Activated CD4-positive, CD25-positive, alpha-beta regulatory T cell treated with anti-CD3 and anti-CD28 coated beads, Interleukin-2, amount 50 U/mL, for 24 hours (primary cell): Measurements from ENCODE around the gene IL22RA1.

Source experiments
- ATAC-seq, 2 donors: fragments of 150-1000 bp; cut with Tn5 transposase; one replicate each; pipeline ENCODE4 v1.10.0; 2021; ENCODE audit warnings: mild to moderate bottlenecking in 1 of 2, moderate library complexity in 1 of 2

The IL22RA1 gene

DNA sequence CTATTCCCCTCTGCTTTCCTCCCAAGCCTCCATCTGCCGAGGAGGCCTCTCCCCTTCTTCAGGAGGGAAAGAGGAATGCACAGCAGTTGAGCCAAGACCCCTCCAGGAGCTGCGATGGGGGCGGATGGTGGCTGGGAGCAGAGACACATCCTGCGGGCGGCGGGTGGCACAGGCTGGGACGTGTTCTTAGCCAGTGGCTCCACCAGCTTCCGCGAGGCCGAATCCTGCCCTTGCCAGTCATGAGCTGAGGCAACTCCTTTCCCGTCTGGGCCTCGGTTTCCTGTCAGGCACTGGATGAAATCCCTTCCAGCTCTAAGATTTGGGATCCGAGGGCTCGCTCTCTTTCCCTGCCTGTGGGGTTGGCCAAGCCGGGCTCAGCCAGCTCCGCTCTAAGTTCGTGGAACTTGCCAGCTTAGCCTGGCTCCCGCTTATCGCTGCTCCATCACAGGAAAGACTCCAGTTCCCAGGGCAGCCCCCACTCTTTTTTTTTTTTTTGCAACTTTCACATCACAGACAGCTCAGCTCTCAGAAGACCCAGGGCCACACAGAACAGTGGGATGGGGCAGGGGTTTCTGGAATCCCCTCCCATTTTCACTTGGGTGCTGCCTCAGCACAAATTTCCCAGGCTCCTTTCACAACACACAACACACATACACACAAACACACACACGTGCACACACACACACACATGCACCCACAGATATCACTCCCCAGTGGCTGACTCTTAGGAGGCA, 31.5 kb downstream of the IL22RA1 start:
- ATAC-seq: no peak

DNA sequence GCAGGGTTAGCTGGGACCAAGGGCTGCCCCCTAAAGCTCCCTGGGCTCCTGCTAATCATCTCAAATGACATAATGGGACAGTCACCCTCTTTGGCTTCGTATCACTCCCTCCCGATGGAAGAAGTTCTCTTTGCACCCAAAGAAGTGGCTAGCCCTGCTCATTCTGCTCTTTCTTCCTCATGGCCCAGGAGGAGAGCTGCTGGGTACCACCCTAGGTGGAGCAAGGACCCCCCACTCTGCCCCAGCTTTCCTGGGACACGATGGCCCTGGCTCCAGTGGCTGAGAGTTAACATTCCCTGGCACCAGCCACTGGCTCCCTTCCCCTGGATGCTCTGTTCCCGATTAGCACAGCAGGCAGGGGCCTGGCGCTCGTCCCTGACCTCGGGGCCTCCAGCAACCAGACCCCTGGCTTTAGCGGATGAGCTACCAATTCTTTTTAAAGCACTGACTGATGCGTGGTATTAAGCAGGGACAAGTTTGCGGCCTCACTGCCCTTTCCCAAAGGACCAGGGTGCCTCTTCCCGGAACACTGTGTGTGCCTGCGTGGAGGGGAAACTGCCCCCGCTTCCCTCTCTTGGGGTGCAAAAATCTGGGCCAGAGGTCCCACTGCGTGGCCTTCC, 32.2 kb downstream of the IL22RA1 start:
- no peak for ATAC-seq

DNA sequence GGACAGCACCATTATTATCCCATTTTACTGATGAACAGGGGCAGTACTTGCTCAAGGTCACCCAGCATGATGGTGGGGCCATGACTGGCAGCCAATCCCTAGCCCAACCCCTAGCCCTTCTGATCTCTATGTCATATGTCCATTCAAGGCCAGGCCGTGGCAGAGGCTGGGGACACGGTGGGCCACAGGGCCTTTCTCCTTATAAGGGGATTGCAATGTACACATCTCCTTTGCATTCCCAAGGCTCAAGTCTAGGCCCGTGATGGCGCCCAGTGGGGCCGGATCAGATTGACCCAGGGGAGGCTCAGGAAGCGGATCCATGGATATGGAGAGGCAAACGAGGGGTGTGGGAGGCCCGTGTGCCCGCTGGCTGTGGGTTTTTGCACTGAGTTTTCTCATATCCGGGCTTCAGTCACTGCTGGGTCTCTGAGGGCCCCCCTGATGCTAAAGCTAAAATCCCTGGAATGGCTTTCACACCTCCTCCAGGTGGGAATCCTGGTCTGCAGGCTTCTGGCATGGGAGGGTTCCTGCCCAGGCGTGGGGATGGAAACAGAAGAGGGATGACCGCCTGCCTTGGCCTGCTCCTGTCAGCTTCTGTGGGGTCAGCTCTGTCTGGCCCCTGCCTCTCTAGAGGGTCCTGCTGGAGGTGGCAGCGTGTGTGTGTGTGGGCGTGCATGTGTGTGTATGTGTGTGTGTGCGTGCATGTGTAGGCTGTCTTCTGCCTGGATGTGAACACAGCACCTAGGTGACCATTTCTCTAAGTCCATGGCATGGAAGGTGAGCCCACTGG, 33.1 kb downstream of the IL22RA1 start:
- no peak for ATAC-seq

DNA sequence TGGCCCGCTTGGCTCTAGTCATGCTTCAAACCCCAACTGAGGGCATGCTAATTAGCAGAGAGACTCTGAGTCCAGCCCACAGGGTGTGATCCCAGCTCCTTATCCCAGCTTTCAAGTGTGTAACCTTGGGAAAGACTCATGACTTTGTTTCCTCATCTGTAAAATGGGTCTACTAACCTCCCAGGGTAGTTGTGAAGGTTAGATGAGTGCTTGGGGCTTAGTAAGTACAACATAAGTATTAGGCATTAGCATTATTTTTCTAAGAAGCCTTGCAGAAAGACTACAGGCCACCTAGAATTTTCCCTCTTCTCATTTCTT, 33.8 kb downstream of the IL22RA1 start:
- no peak for ATAC-seq

DNA sequence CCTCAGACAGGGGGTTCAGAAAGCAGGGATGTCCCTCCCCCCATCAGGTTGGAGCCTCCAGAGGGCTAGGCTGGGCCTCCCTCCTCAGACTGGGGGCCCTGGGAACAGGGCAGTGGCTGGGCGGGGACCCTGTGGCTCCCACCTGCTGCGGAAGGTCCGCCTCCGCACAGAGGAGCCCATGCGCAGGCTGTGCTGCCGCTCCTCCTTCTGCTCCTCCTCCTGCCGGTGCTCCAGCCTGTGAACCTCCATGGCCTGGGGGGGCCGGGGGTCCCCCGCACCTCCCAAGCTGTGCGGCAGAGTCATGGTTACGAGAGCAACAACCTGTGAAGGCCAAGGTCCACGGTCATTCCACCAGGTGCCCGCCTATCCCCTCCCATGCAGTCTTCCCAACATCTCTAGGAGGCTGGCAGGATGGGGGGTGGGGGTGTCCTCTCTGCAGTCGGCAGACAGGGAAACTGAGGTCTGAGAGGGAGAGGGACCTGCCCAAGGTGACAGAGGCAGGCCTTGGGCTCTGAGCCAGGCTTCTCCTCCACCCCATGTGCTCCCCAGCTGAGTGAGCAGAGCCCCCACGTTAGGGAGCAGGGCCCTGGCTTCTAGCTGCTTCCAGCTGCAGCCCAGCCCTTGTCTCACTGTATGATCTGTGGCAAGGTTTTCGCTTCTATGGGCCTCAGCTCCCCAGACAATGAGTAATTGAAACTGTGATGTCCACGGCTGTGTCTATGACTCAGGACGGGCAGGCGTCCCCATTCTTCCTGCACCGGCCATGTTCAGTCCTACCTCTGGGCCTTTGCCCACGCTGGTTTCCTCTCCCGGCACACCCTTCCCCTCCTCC, 34.4 kb downstream of the IL22RA1 start:
- ATAC-seq: peak in 1 of 2 donors; percentile 28

DNA sequence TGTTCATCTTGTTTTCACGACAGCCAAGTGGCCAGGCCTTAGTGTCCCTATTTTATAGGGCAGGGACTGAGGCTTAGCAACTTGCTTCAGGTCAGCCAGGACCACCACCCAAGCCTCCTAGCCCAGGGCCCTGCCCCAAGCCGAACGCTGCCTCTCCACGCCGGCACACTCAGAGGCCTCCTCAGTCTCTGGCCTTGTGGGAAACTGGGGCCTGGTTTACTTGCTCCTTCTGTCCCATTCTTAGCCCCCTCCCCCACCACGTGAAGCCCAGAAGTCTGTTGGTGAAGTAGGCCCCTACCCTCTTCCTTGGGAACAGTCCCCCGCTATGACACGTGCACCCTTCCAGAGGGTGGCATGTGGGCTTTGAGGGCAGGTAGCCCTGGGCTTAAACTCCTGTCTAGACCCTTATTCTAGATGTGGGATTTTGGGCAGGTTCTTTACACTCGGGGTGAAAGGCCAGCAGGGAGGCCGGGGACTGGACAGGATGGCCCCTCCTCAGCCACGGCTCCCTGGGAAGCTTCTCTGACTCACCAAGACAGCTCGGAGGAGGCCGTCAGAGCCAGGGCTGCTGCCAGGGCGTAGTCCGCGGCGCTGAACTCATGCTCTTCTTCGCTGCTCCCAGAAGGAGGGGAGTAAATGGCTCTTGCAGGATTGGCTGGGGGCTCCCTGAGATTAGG, 35.3 kb downstream of the IL22RA1 start:
- no peak for ATAC-seq

DNA sequence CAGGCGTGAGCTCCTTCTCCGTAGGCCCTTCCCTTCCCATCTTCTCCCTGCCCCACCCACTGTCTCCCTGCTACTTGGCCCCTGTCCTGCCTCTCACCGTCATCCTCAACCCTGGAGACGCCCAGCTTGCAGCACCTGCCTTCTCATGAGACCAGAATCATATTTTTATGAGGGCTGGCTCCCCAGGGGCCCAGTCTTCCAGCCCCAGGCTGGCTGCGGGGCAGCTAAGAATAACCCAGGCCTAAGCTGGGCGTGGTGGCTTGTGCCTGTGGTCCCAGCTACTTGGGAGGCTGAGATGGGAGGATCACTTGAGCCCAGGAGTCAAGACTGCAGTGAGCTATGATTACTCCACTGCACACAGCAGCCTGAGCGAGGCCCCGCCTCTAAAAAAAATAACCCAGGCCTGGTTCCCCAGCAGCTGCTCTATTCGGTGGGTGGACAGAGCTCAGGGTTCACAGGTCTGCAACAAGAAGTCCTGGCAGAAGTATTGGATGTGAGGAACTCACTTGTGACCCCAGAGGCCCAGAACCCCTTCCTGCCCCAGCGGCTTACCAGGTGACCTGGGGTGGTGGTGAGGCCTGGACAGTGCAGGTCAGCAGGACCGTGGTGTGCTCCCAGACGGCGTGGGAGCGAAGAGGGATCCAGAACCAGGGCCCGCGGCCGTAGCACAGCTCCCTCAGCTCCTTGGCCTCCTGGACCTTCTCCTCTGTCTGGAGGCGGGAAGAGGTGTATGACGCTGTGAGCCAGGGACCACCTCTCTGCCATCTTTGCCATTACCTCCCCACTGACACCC, 37.4 kb downstream of the IL22RA1 start:
- ATAC-seq: no peak

DNA sequence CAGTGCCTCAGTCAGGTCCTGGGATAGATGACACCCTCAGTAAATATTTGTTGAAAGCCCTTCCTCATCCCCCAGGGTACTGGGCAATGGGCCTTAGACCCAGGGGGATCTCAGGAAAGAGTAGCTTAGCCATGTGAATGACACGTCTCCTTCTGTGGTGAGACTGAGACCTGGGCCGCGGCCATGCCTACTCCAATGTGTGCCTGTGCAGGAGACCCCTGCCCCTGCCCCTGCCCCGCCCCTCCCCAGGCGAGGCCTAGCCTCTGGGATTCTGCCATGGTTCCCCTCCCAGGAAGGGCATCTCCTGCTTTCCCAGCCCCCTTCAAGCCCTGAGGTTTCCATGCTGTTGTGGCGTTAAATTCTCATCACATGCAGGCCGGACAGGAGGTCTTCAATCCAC, 38.1 kb downstream of the IL22RA1 start:
- ATAC-seq: no peak

DNA sequence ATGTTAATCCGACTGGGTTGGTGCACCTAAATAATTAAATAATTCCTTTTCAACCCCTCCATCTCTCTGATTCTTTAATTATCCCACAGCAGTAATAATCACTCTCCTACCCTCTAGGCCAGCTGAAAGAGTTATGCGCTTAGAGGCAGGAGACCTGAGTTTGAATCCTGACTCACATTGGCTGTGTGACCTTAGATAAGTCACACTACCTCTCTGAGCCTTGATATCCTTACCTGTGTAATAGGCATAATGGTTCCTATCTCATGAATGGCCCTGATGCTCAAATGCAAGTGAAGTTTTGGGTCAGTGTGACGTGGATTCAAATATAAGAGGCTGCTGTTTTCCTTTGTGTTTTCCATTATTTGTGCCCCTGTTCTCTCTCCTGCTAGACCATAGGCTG, 39.1 kb downstream of the IL22RA1 start:
- no peak for ATAC-seq

DNA sequence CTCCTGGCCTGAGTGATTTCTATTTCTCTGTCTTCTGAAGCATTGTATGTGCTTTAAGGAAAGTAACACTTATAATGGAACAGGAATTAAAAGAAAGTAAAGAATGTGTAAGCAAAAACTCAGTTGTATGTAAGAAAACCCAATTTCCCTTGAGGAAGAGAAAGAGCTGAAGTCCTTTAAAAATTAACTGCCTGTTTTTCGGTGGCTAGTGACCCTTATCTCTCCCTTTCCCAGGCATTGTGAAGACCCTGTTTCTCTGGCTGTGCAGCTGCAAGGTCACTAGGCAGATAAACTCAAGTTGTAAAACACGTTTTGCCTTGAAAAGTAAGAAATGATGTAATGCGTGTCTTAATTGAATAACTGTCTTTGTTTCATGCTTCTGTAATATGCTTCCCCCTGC, 39.5 kb downstream of the IL22RA1 start:
- ATAC-seq: no peak

DNA sequence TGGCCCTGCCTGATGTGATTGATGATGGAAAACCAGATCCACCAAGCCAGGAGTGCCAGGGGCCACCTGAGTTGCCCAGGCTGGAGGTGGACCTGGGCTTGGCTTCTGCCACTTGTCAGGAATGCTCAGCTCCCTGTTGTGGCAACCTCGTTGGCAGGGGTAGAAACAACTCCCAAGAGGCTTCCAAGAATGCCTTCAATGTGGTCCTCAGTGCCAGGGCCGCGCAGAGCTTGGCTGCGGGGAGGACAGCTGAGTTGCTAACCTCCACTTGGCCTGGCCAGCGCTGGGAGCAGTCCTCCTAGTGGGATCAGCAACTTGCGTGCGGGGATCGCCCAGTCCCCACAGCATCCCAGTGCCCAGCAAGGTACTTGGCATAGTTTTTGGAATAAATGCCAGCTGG, 40.0 kb downstream of the IL22RA1 start:
- no peak for ATAC-seq

DNA sequence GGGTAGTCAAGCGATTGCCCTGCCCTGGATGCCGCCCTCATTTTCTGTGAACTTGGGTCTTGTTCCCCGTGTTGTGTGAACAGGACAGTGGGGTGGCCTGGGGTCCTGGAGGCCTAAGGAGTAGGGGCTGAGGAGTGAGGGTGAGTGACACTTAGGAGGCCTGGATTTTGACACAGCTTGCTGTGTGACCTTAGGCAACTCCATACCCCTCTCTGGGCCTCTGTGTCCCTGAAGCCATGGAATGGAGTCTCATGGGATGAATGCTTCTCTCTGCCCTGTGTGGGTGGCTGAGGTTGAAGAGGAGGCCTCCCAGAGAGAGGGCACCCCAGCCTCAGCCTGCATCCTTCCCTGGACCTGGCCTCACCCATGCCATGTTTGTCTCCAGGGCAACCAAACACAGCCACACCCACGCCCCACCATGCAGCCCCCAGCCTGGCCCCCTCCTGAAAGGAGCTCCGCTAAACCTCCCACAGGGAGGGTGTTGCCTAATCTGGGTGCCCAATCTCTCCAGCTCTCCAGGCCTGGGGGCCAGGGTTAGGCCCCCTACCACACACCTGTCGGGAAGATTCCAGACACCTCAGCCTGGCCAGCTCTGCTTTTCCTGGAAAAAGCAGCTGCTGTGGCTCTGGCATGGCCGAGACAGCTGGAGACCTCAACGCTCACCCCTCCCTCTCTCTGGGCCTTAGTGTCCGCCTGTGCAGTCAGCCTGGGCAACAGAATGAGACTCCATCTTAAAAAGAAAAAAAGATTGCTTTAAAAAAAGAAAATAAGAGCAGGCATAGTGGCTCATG, 40.9 kb downstream of the IL22RA1 start:
- no peak for ATAC-seq

DNA sequence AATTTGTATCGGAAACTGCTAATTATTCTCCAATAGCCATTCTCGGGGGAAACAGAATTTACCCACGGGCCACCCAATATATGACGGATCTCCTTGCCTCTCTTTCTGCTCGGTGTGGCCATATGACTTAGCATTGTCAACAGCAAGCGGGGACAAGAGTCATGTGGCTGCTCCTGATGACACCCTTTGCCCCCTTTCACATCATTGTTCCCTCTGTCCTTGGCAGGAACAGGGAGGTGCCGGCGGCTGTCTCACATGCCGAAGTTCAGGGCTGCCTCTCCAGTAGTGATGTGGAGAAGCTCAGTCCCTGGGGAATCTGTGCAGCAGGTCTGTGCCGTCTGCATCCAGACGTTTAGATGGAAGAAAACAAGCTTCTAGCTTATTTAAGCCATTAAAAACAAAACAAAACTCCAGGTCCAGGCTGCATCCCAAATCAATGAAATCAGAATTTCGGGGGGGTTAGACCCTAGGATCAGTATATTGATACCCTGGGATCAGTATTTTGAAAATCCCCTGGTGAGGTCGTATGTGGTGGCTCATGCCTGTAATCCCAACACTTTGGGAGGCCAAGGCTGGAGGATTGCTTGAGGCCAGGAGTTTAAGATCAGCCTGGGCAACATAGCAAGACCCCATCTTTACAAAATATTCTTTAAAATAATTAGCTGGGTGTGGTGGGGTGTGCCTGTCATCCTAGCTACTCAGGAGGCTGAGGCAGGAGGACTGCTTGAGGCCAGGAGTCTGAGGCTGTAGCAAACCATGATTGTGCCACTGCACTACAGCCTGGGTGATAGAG, 41.8 kb downstream of the IL22RA1 start:
- ATAC-seq: no peak

DNA sequence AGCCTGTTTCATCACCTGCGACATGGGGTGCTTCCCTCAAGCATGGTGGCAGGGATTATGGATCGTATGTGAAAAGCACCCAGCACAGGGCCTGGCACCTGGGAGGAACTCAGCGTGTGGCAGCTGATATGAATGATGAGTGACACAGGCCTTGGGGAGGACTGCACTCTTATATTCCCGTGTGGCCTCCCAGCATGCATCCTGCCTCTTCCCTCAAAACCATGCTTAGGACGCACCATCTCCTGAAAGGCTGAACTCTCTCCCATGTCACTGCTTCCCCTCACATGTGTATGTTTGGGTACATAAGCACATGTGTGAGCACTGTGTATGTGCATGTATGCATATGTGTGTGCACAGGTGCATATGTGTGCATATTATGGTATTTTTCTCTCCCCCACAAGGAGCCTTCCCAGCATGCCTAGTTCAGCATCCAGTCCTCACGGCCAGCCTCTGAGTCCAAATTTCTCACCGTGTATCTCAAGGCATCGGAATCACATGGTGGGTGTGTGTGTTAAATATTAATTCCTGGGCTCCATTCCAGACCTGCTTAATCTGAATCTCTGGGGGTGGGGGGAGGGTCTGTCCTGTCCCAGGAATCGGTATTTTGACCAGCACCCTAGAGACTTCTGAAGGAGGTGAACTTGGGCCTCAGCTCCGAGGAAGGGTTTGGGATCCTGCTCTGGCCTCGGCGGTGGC, 43.8 kb downstream of the IL22RA1 start:
- no peak for ATAC-seq

DNA sequence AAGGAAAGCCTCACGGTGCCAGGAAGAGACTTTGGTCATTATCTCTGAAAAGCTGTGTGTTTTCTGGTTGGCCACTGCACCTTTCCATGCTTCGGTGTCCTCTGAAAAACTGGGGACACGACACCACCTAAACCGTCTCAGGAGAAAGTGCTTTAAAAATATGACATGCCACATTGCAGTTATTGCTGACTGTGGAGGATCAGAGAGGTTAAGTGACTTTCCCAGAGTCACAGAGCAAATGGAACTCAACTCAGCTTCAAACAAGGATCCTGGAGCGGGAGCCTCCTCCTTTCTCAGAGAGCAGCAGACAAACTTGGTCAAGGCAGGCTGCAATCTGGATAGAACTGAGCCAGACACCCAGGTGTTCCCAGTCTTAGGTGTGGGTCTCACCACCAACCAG, 44.8 kb downstream of the IL22RA1 start:
- ATAC-seq: no peak

DNA sequence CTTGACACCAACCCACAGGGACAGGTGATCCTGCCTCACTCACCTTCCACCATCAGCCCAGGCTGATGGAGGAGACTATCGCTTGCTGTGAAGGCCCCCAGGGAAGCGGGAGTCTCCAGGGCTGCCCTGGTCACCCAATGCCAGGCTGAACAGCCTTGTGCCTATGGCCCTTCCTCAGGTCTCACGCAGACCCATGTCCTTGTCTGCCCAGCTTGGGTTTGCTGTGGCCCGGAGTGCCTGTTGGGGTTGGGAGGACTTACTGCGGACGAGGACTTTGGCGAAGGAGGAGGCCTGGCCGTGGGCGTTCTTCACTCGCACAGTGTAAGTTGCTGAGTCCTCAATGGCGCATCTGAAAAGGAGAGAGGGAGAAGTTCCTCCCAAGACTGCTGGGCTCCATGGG, 45.3 kb downstream of the IL22RA1 start:
- no peak for ATAC-seq

DNA sequence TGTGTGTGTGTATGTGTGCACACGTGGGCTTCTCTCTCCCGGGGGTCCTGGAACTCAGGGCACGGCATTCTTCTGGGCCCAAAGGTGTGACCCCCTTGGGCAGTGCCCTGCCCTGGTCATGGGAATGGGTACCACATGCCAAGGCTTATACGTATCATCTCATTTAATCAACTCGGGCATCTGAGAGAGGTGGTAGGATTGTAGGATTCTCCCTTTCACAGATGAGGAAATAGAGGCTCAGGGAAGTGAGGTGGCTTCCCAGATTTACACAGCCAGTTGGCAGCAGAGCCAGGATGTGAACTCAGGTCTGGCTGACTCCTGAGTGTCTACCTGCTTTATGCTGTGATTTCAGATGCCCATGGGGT, 46.2 kb downstream of the IL22RA1 start:
- ATAC-seq: no peak

DNA sequence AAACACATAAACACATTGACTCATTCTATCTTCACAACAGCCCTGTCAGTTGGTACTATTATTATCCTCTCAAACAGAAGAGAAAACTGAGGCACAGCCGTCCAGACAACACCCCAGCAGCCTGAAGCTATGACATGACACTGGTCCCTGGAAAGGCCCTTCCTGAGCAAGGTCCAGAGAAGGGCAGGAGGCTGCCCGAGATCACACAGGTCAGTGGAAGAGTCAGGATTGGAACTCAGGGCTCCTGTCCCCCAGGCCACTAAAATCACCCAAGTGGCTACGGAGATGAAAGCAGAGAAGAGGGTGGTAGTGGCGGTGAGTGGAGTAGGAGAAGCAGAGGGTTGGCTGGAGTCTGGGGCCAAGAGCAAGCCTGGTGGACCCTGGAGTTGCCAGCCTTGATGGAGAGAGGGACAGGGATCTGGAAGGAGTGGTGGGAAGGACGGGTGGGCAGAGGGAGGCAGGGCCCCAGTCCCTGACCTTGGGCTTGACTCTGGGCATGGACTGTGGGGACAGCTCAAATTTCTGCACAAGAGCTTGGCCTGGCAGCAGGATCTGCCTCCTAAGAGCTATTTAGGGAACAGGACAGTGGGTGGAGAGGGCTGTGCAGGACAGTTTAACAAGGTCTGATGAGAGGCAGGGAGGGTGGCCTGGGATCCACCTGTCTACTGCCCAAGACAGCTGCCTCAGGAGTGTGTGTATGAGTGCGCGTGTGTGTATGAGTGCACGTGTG, 46.8 kb downstream of the IL22RA1 start:
- no peak for ATAC-seq
